Adrenal gland (tissue), 12 donors: Measurements from ENCODE around the gene GSK3A. TPM values are rescaled to one million over a fixed set of nuclear protein-coding genes. Genes with fewer than 3 reads are reported as not detected.
A peak's percentile ranks its signal among the peaks of the same experiment; 100 is the strongest.

Experiments
- DNase-seq, 7 donors: peaks; one replicate each; pipeline ENCODE4 v3.0.0-alpha.2; 2019 to 2020
- H3K27ac ChIP-seq, 5 donors: fragments of 200-600 bp; sonication (generic) in 4 of 5; 1 replicate in 3 of 5; 2 replicates in 2 of 5; pipeline versions ENCODE4 v1.5.1 to v1.8.0; 2016 to 2020; ENCODE audit warnings: mild to moderate bottlenecking in 1 of 5
- H3K27me3 ChIP-seq: fragments of 200-600 bp; 2 replicates; pipeline ENCODE4 v1.8.0; 2021
- H3K36me3 ChIP-seq, 2 donors: fragments of 200-600 bp; replicated peaks in 1 of 2; 1 replicate in 1 of 2; 2 replicates in 1 of 2; pipeline versions ENCODE4 v1.5.1 to v1.8.0; 2018 to 2022
- H3K4me1 ChIP-seq, 2 donors: fragments of 200-600 bp; replicated peaks in 1 of 2; 1 replicate in 1 of 2; 2 replicates in 1 of 2; pipeline versions ENCODE4 v1.5.1 to v1.8.0; 2018 to 2021
- H3K4me3 ChIP-seq, 4 donors: fragments of 200-600 bp; sonication (generic) in 3 of 4; one replicate each; pipeline ENCODE4 v1.5.1; 2016 to 2018
- H3K9me3 ChIP-seq, 3 donors: fragments of 200-600 bp; sonication (generic) in 1 of 3; replicated peaks in 1 of 3; 1 replicate in 2 of 3; 2 replicates in 1 of 3; pipeline versions ENCODE4 v1.5.1 to v1.8.0; 2016 to 2021
- POLR2A ChIP-seq, 2 donors: fragments of 450-650 bp; IDR thresholded peaks; one replicate each; pipeline ENCODE4 v1.6.1; 2017; ENCODE audit warnings: antibody characterized with exemption in 2 of 2, mild to moderate bottlenecking in 2 of 2, moderate library complexity in 1 of 2
- WGBS, 4 donors: extraction: QIAGEN DNeasy Blood & Tissue Kit in 2 of 4; methylation state at CpG; one replicate each; pipeline versions ENCODE4 v1.1.5 to v1.1.7; 2013 to 2017; 5-methylcytosine and 5-hydroxymethylcytosine counted together
- intact Hi-C, 2 donors: fragments of 100-400 bp; cut with DNase I; formaldehyde crosslinking; loops; one replicate each; pipeline versions ENCODE4 v1.14.1 to v1.15.0; 2022 to 2023
- polyA plus RNA-seq, 3 donors: library from polyadenylated mRNA; stranded (reverse); fragments of 200-250 nt in 2 of 3; fragments of 350-450 nt in 1 of 3; fragmentation: Illumina TruSeq in 1 of 3; extraction: RNeasy Lipid Tissue Mini Kit (QIAGEN cat#74804) in 1 of 3; gene quantifications; one replicate each; pipeline ENCODE4 v1.2.3, GENCODE V29; 2013 to 2014
- total RNA-seq, 9 donors: library from RNA; depleted of rRNA in 4 of 9; stranded (reverse); fragments of >200 nt in 4 of 9; fragments of 120-200 nt in 1 of 9; fragmentation: NEBNext Ultra II Directional in 1 of 9; extraction: Animal tissue kit (Norgen Biotek cat#: 25700) in 1 of 9; gene quantifications; one replicate each; pipeline versions ENCODE4 v1.1.0 to v1.2.4, GENCODE V29; 2013 to 2023
- TF ChIP-seq, protein P1 (sequence below), 6 experiments: fragments of 450-650 bp in 4 of 6; fragments of 200-600 bp in 2 of 6; sonication (generic) in 1 of 6; IDR thresholded peaks; 1 replicate in 5 of 6; 2 replicates in 1 of 6; pipeline versions ENCODE4 v1.5.1 to v1.8.0; 2016 to 2021; ENCODE audit warnings: antibody characterized with exemption in 6 of 6, mild to moderate bottlenecking in 2 of 6, moderate library complexity in 1 of 6
- donor health status: healthy with polysubstance abuse.
- donor health status: Bipolar disorder and iron deficiency.
- donor health status: DM: yes; HTN: yes; CAD: no.
- donor health status: DM: no; HTN: no; CAD: no.
- donor health status: DM: no; HTN: no; CAD: no.
- donor health status: DM: yes; HTN: yes; CAD: no.

The GSK3A gene
- total and polyA plus RNA-seq, 12 donors = 19.5 to 94.9 (median 49.7) TPM

DNA sequence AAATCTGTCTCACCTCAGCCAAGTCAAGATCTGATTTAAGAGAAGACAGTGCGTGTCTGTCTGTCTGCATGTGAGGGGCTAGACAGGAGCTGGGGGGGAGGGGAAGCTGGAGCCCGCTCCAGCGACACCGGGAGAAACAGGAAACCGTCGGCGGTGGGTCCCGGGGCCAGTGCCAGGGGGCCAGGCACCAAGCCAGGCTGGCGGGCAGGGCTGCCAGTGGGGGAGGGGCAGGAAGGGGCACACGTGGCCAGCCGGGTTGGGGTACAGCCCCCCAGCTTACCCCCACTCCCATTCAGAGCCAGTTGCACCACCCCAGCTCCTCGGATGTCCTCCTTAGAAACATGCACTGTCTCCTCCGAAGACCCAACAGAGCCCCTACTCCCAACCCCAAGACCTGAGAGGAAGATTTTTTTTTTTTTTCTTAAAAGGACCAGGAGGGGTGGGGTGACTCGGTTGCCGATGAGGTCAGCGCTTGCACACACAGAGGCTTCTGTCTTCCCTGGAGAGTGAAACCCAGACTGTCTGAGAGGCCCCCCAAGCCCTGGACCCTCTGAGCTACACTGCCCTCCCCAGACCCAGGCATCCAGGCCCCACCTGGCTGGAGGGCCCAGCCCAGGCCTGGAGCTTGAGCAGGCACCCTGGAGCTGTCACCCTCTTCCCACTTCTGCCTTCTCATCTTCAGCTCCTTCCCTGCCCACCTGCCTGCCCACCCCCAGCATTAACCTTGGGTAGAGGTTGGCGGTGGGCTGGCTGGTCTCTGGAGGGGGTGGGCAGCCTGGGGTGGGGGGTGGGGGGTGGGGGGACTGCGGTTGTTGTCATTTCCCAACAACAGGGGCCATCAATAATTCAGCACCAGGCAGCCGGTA, 8.5 kb upstream of the GSK3A start:
- H3K36me3 ChIP-seq = peaks cover 0 to 20% of the 10 kb centered on the region in 2 donors
- H3K9me3 ChIP-seq = no peaks in the 10 kb centered on the region
- H3K4me3 ChIP-seq = peak overlapping the region in 1 of 4 donors; percentile 90
- DNase-seq = peak in 6 of 7 donors; percentile 63 to 76 (median 70)
- H3K27ac ChIP-seq = peak overlapping the region; percentile 6 to 100 (median 97)
- no peaks in the 10 kb centered on the region for H3K27me3 ChIP-seq
- WGBS, 4 donors = 5 to 10% (median 8%) methylated on average over 7 to 19 of the region's 19 CpGs
- peaks cover 51 to 60% of the 10 kb centered on the region in 2 donors for H3K4me1 ChIP-seq
- TF ChIP-seq, protein P1, sequence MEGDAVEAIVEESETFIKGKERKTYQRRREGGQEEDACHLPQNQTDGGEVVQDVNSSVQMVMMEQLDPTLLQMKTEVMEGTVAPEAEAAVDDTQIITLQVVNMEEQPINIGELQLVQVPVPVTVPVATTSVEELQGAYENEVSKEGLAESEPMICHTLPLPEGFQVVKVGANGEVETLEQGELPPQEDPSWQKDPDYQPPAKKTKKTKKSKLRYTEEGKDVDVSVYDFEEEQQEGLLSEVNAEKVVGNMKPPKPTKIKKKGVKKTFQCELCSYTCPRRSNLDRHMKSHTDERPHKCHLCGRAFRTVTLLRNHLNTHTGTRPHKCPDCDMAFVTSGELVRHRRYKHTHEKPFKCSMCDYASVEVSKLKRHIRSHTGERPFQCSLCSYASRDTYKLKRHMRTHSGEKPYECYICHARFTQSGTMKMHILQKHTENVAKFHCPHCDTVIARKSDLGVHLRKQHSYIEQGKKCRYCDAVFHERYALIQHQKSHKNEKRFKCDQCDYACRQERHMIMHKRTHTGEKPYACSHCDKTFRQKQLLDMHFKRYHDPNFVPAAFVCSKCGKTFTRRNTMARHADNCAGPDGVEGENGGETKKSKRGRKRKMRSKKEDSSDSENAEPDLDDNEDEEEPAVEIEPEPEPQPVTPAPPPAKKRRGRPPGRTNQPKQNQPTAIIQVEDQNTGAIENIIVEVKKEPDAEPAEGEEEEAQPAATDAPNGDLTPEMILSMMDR (IDR thresholded peaks at IDR 0.05) = no peak
- peak in 1 of 2 donors; percentile 23 for TF ChIP-seq POLR2A (IDR thresholded peaks at IDR 0.05)
- intact Hi-C loops = loop anchor here in 1 of 2 donors (2.0 kb wide), 1 partner anchor 28 kb away; no protein-coding TSS in a partner anchor

DNA sequence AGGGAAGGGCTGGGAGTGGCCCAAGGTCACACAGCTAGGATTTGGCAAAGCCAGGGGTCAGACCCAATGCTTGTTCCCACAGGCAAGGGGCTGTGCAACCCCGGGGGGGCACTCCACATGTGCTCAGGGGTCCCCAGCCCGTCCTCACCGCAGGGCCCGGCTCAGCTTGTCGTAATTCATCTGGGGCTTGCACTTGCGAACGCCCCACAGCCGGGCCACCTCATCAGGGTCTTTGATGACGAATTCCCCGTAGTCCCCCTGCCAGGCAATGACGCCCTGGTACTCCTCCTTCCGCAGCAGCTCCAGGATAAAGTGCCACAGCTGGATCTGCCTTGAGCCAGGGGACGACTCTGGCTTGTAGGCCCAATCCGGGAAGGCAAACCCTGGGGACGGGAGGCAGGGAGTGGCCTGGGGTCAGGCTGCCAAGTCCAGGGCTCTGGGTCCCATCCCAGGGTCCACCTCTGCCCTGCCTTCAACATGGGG, 7.8 kb upstream of the GSK3A start:
- peak in 1 of 2 donors; percentile 22 for TF ChIP-seq POLR2A (IDR thresholded peaks at IDR 0.05)
- TF ChIP-seq, protein P1 (IDR thresholded peaks at IDR 0.05) = no peak
- peaks cover 48 to 62% of the 10 kb centered on the region in 2 donors for H3K4me1 ChIP-seq
- H3K4me3 ChIP-seq = peak overlapping the region in 1 of 4 donors; percentile 90
- WGBS, 4 donors = 21 to 53% (median 29%) methylated on average over 9 to 15 of the region's 15 CpGs
- H3K36me3 ChIP-seq = peaks cover 0 to 20% of the 10 kb centered on the region in 2 donors
- intact Hi-C loops = loop anchor here in 1 of 2 donors (2.0 kb wide), 1 partner anchor 29 kb away; no protein-coding TSS in a partner anchor
- no peaks in the 10 kb centered on the region for H3K27me3 ChIP-seq
- DNase-seq = peak; percentile 48 to 68 (median 65)
- peak overlapping the region; percentile 6 to 100 (median 97) for H3K27ac ChIP-seq
- no peaks in the 10 kb centered on the region for H3K9me3 ChIP-seq

DNA sequence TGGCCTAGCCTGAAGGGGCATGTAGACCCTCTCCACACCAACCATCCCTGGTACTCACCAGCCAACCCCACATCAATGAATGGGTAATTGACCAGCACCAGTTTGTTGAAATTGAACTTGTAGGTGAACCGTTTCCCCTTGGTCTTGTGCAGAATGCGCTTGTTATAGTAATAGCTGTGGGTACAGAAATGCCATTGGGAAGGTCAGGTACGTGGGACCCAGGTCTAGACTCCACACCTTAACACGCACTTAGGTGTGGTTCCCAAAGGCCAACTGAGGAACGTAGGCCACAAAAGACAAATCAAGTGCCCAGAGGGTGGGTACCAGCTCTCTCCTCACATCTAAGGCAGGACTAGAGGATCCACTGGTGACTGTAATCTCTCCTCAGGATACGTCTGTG, 7.4 kb upstream of the GSK3A start:
- H3K36me3 ChIP-seq = peaks cover 0 to 20% of the 10 kb centered on the region in 2 donors
- H3K4me3 ChIP-seq = no peak overlapping the region
- peak overlapping the region in 4 of 5 donors; percentile 79 to 100 (median 98) for H3K27ac ChIP-seq
- WGBS, 4 donors = 67 to 86% (median 71%) methylated on average over 4 to 6 of the region's 6 CpGs
- no peak for DNase-seq
- peaks cover 48 to 66% of the 10 kb centered on the region in 2 donors for H3K4me1 ChIP-seq
- no peaks in the 10 kb centered on the region for H3K27me3 ChIP-seq
- intact Hi-C loops = loop anchor here (2.0 to 5.0 kb wide), 2 partner anchors 29 to 43 kb away; no protein-coding TSS in a partner anchor
- TF ChIP-seq POLR2A (IDR thresholded peaks at IDR 0.05) = no peak
- TF ChIP-seq, protein P1 (IDR thresholded peaks at IDR 0.05) = no peak
- H3K9me3 ChIP-seq = no peaks in the 10 kb centered on the region

DNA sequence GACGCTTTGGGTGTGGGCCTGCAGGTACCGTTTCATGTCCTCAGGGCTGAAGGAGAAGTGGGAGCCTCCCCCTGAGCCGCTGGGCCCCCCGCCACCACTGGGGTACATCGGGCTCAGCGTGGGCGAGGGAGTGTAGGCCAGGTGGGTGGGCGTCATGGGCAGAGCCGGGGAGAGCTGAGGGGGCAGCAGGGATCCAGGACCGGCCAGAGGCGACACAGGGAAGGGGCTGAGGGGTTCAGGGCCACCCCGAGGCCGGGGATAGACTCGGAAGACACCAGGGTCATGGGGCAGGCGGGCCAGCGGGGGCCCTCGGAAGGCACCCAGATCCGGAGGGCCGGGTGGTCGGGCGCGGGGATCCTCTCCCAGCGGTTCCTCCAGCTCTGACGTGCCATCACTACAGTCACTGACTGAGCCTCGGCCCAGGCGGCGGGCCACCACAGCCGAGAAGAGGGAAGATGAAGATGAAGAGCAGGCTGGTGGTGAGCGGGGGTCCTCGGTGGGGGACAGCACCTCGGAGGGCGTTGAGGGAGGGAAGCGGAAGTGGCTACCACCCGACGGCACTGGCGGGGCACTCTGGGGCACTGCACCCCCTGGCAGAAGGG, 6.8 kb upstream of the GSK3A start:
- peak overlapping the region in 2 of 5 donors; percentile 99 to 100 for H3K27ac ChIP-seq
- DNase-seq = peak in 2 of 7 donors; percentile 20 to 38
- intact Hi-C loops = loop anchor here (5.0 kb wide), 1 partner anchor 43 kb away; no protein-coding TSS in a partner anchor
- peaks cover 0 to 20% of the 10 kb centered on the region in 2 donors for H3K36me3 ChIP-seq
- TF ChIP-seq, protein P1 (IDR thresholded peaks at IDR 0.05) = no peak
- no peak for TF ChIP-seq POLR2A (IDR thresholded peaks at IDR 0.05)
- H3K27me3 ChIP-seq = no peaks in the 10 kb centered on the region
- H3K4me3 ChIP-seq = no peak overlapping the region
- 75 to 90% (median 76%) methylated on average over 12 to 36 of the region's 36 CpGs for WGBS, 4 donors
- H3K9me3 ChIP-seq = no peaks in the 10 kb centered on the region
- peaks cover 48 to 67% of the 10 kb centered on the region in 2 donors for H3K4me1 ChIP-seq
